DOHH2 (cell line): Measurements from ENCODE around the gene UBE2Q2.
"Not testable (repeated sequence)": the region's sequence is repeated elsewhere in the genome, so short reads cannot be mapped to it uniquely, and the experiment has no call there.

Experiments used
- H3F3A ChIP-seq: fragments of 200-600 bp; sonication (generic), shearing (Covaris generic); 2 replicates; pipeline ENCODE4 v1.6.0; 2016; ENCODE audit warnings: antibody characterized with exemption, mild to moderate bottlenecking; ENCODE audit not compliant: control insufficient read depth, insufficient read depth
- H3K27ac ChIP-seq: fragments of 200-600 bp; sonication (generic); 2 replicates; pipeline ENCODE4 v1.5.1; 2014; ENCODE audit warnings: low read depth, mild to moderate bottlenecking, low read length, moderate library complexity
- H3K27me3 ChIP-seq: fragments of 200-600 bp; sonication (generic); 2 replicates; pipeline ENCODE4 v1.6.1; 2014; ENCODE audit warnings: mild to moderate bottlenecking, low read length, mixed read lengths; ENCODE audit not compliant: control insufficient read depth
- H3K36me3 ChIP-seq: fragments of 200-600 bp; sonication (generic); 2 replicates; pipeline ENCODE4 v1.6.1; 2014; ENCODE audit warnings: mild to moderate bottlenecking, low read length, moderate library complexity, mixed read lengths; ENCODE audit not compliant: control insufficient read depth
- H3K4me1 ChIP-seq: fragments of 200-600 bp; sonication (generic); 2 replicates; pipeline ENCODE4 v1.6.1; 2014; ENCODE audit warnings: mild to moderate bottlenecking, low read length, mixed read lengths; ENCODE audit not compliant: control insufficient read depth
- H3K4me2 ChIP-seq: fragments of 200-600 bp; sonication (generic); 2 replicates; pipeline ENCODE4 v1.6.0; 2014; ENCODE audit warnings: mild to moderate bottlenecking, low read length, moderate library complexity
- H3K4me3 ChIP-seq: fragments of 200-600 bp; sonication (generic); 2 replicates; pipeline ENCODE4 v1.5.1; 2014; ENCODE audit warnings: mild to moderate bottlenecking, low read length, mixed read lengths
- H3K79me2 ChIP-seq: fragments of 200-600 bp; sonication (generic); 2 replicates; pipeline ENCODE4 v1.6.1; 2014; ENCODE audit warnings: mild to moderate bottlenecking, low read length, mixed read lengths; ENCODE audit not compliant: control insufficient read depth
- H3K9me2 ChIP-seq: fragments of 200-600 bp; sonication (generic); replicated peaks from 2 replicates; pipeline ENCODE4 v1.6.1; 2014; ENCODE audit warnings: mild to moderate bottlenecking, low read length, mixed read lengths; ENCODE audit not compliant: control insufficient read depth
- H3K9me3 ChIP-seq: fragments of 200-600 bp; sonication (generic); 2 replicates; pipeline ENCODE4 v1.6.1; 2014; ENCODE audit warnings: antibody characterized with exemption, low read length, mixed read lengths; ENCODE audit not compliant: control insufficient read depth, insufficient read depth
- H4K20me1 ChIP-seq: fragments of 200-600 bp; sonication (generic); 2 replicates; pipeline ENCODE4 v1.6.0; 2014; ENCODE audit warnings: low read depth, mild to moderate bottlenecking, antibody characterized with exemption, low read length, moderate library complexity; ENCODE audit not compliant: control insufficient read depth, insufficient read depth
- CTCF ChIP-seq: fragments of 200-600 bp; sonication (generic); IDR thresholded peaks from one replicate; pipeline ENCODE4 v1.5.1; 2014; ENCODE audit warnings: antibody characterized with exemption, mild to moderate bottlenecking, low read depth, low read length; ENCODE audit not compliant: poor library complexity, severe bottlenecking
- EZH2phosphoT487 ChIP-seq: fragments of 200-600 bp; sonication (generic); IDR thresholded peaks from 2 replicates; pipeline ENCODE4 v1.6.1; 2017; ENCODE audit warnings: borderline replicate concordance, mild to moderate bottlenecking, antibody characterized with exemption, low read length, moderate library complexity, mixed read lengths

The UBE2Q2 gene

GRCh38 chr15:75842722-75843677 lies at the start of gene UBE2Q2:
UBE2Q2 (plus strand) TSS chr15:75843447; CDS start chr15:75843667, 220 bp downstream.
- H3K36me3 ChIP-seq: peaks cover 17% of the 10 kb centered on the region
- peaks cover 5% of the 10 kb centered on the region; the same call in 1 of the 2 replicates for H4K20me1 ChIP-seq
- H3K27me3 ChIP-seq: peaks cover 9% of the 10 kb centered on the region
- H3K4me1 ChIP-seq: peaks cover 45% of the 10 kb centered on the region
- H3K9me3 ChIP-seq: no peaks in the 10 kb centered on the region
- peak within 1 kb of the TSS; percentile 93 for H3K4me3 ChIP-seq
- peaks cover 42% of the 10 kb centered on the region for H3K79me2 ChIP-seq
- no peak for TF ChIP-seq EZH2phosphoT487
- TF ChIP-seq CTCF: no peak
- peaks cover 17% of the 10 kb centered on the region for H3F3A ChIP-seq
- peak within 1 kb of the TSS; percentile 79 for H3K4me2 ChIP-seq
- peak within 1 kb of the TSS; percentile 48 for H3K27ac ChIP-seq
- no peaks in the 10 kb centered on the region for H3K9me2 ChIP-seq

- Histone ChIP-seq H3K27me3 (peaks cover 19% of the 10 kb centered on the region), H3K36me3 (no peaks in the 10 kb centered on the region), H3F3A (no peaks in the 10 kb centered on the region), H3K27ac (no peak overlapping the region), H3K4me1 (no peaks in the 10 kb centered on the region), H3K4me3 (no peak overlapping the region), H3K9me3 (no peaks in the 10 kb centered on the region), H3K79me2 (no peaks in the 10 kb centered on the region), H4K20me1 (no peaks in the 10 kb centered on the region), H3K9me2 (no peaks in the 10 kb centered on the region), H3K4me2 (no peak overlapping the region)
- TF ChIP-seq EZH2phosphoT487 (no peak), CTCF (no peak)
Measured at GRCh38 chr15:75796321-75796720, 46.9 kb upstream of the UBE2Q2 start.

GRCh38 chr15:75797146-75797545 lies 46.1 kb upstream of the UBE2Q2 start:
- H3K4me2 ChIP-seq, H4K20me1 ChIP-seq, H3K9me3 ChIP-seq, H3K4me3 ChIP-seq, H3K4me1 ChIP-seq, H3K9me2 ChIP-seq, H3K36me3 ChIP-seq, H3F3A ChIP-seq, H3K79me2 ChIP-seq, H3K27ac ChIP-seq: not testable (repeated sequence)
- H3K27me3 ChIP-seq: peaks cover 25% of the 10 kb centered on the region

- H3K27me3 ChIP-seq: peaks cover 27% of the 10 kb centered on the region
- no peaks in the 10 kb centered on the region for H3K4me1 ChIP-seq
- no peaks in the 10 kb centered on the region for H3F3A ChIP-seq
- H3K79me2 ChIP-seq: no peaks in the 10 kb centered on the region
- no peak overlapping the region for H3K4me2 ChIP-seq
- no peaks in the 10 kb centered on the region for H4K20me1 ChIP-seq
- no peak for TF ChIP-seq EZH2phosphoT487
- TF ChIP-seq CTCF: no peak
- no peaks in the 10 kb centered on the region for H3K9me3 ChIP-seq
- H3K9me2 ChIP-seq: no peaks in the 10 kb centered on the region
- no peak overlapping the region for H3K27ac ChIP-seq
- no peak overlapping the region for H3K4me3 ChIP-seq
- H3K36me3 ChIP-seq: no peaks in the 10 kb centered on the region
Measured at GRCh38 chr15:75799190-75799589, 44.1 kb upstream of the UBE2Q2 start.

GRCh38 chr15:75800409-75800808 lies 42.8 kb upstream of the UBE2Q2 start:
- H3K36me3 ChIP-seq, H3K4me1 ChIP-seq, H3K79me2 ChIP-seq, H4K20me1 ChIP-seq, H3F3A ChIP-seq, H3K9me2 ChIP-seq, H3K4me2 ChIP-seq, H3K4me3 ChIP-seq, H3K9me3 ChIP-seq, H3K27ac ChIP-seq: not testable (repeated sequence)
- peaks cover 27% of the 10 kb centered on the region for H3K27me3 ChIP-seq
